ENCODE measurements around the gene CLDN15. TPM values are rescaled to one million over a fixed set of nuclear protein-coding genes. Genes with fewer than 3 reads are reported as not detected.

CLDN15 gene
- total RNA-seq, 5 donors from 2014 or later (not counting 1 experiment from before 2014, with no cell fraction given): 23.1 to 47.7 (median 44.8) TPM

- no peaks in the 10 kb centered on the region for H3K9me3 ChIP-seq
- ATAC-seq (replicated peaks in 1 of 4) (no peak), DNase-seq (no peak)
- no peak overlapping the region for H3K4me3 Mint-ChIP-seq
- no peaks in the 10 kb centered on the region for H3K36me3 ChIP-seq (ENCODE audit: control insufficient read depth in 2 of 2, extremely low read depth in 1 of 2, insufficient read depth in 1 of 2, low read length in 1 of 2)
- peaks cover 7 to 49% of the 10 kb centered on the region in 2 experiments for H3K27me3 ChIP-seq (replicated peaks in 1 of 2; ENCODE audit: control insufficient read depth in 2 of 2, extremely low read depth in 1 of 2, insufficient read depth in 2 of 2, low read length in 1 of 2)
- no peak overlapping the region for H3K27ac Mint-ChIP-seq
- no peaks in the 10 kb centered on the region for H3K9me3 Mint-ChIP-seq
- WGBS (ENCODE audit: insufficient coverage): 78% methylated on average over 3 of the region's 5 CpGs
- ChIA-PET POLR2A (no interaction called here), CTCF (no interaction called here)
- H3K4me3 ChIP-seq (ENCODE audit: control insufficient read depth in 1 of 2, extremely low read depth in 1 of 2, low read length in 1 of 2): no peak overlapping the region
- H3K27me3 Mint-ChIP-seq: peaks cover 27 to 30% of the 10 kb centered on the region in 2 donors
- H3K36me3 Mint-ChIP-seq: no peaks in the 10 kb centered on the region
- peaks cover 4 to 11% (median 4%) of the 10 kb centered on the region in 3 donors for H3K4me1 Mint-ChIP-seq
- H3K4me1 ChIP-seq (ENCODE audit: control insufficient read depth in 1 of 2, extremely low read depth in 1 of 2, insufficient read depth in 2 of 2, low read length in 2 of 2): no peaks in the 10 kb centered on the region
- H3K27ac ChIP-seq (ENCODE audit: low read length): no peak overlapping the region
Observed at GRCh38 chr7:101185258-101185839, 52.3 kb downstream of the CLDN15 start.

Other genes starting within 250 kb of the CLDN15 start
- not detected for gene MUC17, start 217.7 kb downstream of the CLDN15 start, total RNA-seq
- 10 to 100 TPM; 47.2 to 80.9 (median 77.4) TPM for gene TRIM56, start 152.3 kb downstream of the CLDN15 start, total RNA-seq
- under 1 TPM in 4 of 5 donors, not detected in 1; 0.18 to 0.79 (median 0.51) TPM for gene SERPINE1, start 110.7 kb downstream of the CLDN15 start, total RNA-seq
- gene AP1S1, start 83.3 kb downstream of the CLDN15 start, total RNA-seq: 10 to 100 TPM in 3 of 5 donors, 1 to 10 TPM in 2; 8.1 to 16.7 (median 14.4) TPM
- not detected for gene VGF, start 72.2 kb downstream of the CLDN15 start, total RNA-seq
- not detected for gene NAT16, start 57.5 kb downstream of the CLDN15 start, total RNA-seq
- not detected for gene MOGAT3, start 36.8 kb downstream of the CLDN15 start, total RNA-seq
- gene PLOD3, start 20.2 kb downstream of the CLDN15 start, total RNA-seq: 10 to 100 TPM; 27.7 to 74.2 (median 58.8) TPM
- gene ZNHIT1, start 19.6 kb downstream of the CLDN15 start, total RNA-seq: 10 to 100 TPM; 32.9 to 54.1 (median 50.4) TPM
- 100 to 1,000 TPM in 4 of 5 donors, 10 to 100 TPM in 1; 99.3 to 136 (median 125) TPM for gene FIS1, start 7.3 kb upstream of the CLDN15 start, total RNA-seq
- gene IFT22, start 84.0 kb upstream of the CLDN15 start, total RNA-seq: 1 to 10 TPM; 1.4 to 6.5 (median 4.6) TPM
- gene COL26A1, start 125.1 kb upstream of the CLDN15 start, total RNA-seq: under 1 TPM in 1 of 5 donors, not detected in 4; 0.09 TPM

Data from T-cell (primary cell).